IMR-90 (cell line): ENCODE data around the gene SH3GL2. TPM values are rescaled to one million over a fixed set of nuclear protein-coding genes. Genes with fewer than 3 reads are reported as not detected.

Experiments
- ATAC-seq: fragments of 200-7000 bp; cut with Tn5 transposase; 2 replicates; pipeline ENCODE4 v1.9.1; 2020; ENCODE audit warnings: low read depth, mild to moderate bottlenecking, moderate library complexity
- BruUV-seq: library from RNA; stranded (reverse); fragments of 400-500 nt; replicated peaks from 2 replicates; lab custom pipeline; 2021; lab: Mats Ljungman, UMichigan
- CTCF ChIA-PET: fragments of 300-600 bp; formaldehyde crosslinking; extraction: SDS; loops from one replicate; lab custom pipeline; 2021; ENCODE audit warnings: antibody characterized with exemption; lab: Yijun Ruan, JAX
- POLR2A ChIA-PET: fragments of 300-600 bp; sonication (Branson Sonifier 250); formaldehyde crosslinking; loops from one replicate; lab custom pipeline; 2022; ENCODE audit warnings: antibody characterized with exemption; ENCODE audit not compliant: unreplicated experiment; lab: Charles Lee
- DNase-seq: peaks from one replicate; pipeline ENCODE4 v3.0.0; 2013
- H2AFZ ChIP-seq: replicated peaks from 2 replicates; pipeline ENCODE3; 2013; ENCODE audit warnings: low read length, mild to moderate bottlenecking; ENCODE audit not compliant: poor library complexity
- H2AK5ac ChIP-seq: 2 replicates; pipeline ENCODE4 v1.6.1; 2013; ENCODE audit warnings: low read depth, low read length, inconsistent platforms
- H2AK9ac ChIP-seq: replicated peaks from 2 replicates; pipeline ENCODE3; 2013; ENCODE audit warnings: mild to moderate bottlenecking, low read depth, low read length, moderate library complexity; ENCODE audit not compliant: poor library complexity
- H2BK120ac ChIP-seq: 2 replicates; pipeline ENCODE4 v1.6.1; 2013; ENCODE audit warnings: low read depth, low read length, inconsistent platforms
- H2BK15ac ChIP-seq: 3 replicates; pipeline ENCODE4 v1.6.1; 2013; ENCODE audit warnings: low read depth, low read length, inconsistent platforms
- H2BK20ac ChIP-seq: 2 replicates; pipeline ENCODE4 v1.6.1; 2013; ENCODE audit warnings: low read depth, mild to moderate bottlenecking, inconsistent platforms, low read length, moderate library complexity
- H2BK5ac ChIP-seq: 2 replicates; pipeline ENCODE4 v1.6.1; 2013; ENCODE audit warnings: mild to moderate bottlenecking, low read depth, low read length, inconsistent platforms; ENCODE audit not compliant: poor library complexity, severe bottlenecking
- H3K14ac ChIP-seq: replicated peaks from 2 replicates; pipeline ENCODE4 v1.6.1; 2013; ENCODE audit warnings: low read depth, low read length, inconsistent platforms
- H3K18ac ChIP-seq: 2 replicates; pipeline ENCODE4 v1.6.1; 2013; ENCODE audit warnings: low read depth, low read length, control low read depth
- H3K23ac ChIP-seq: 2 replicates; pipeline ENCODE4 v1.6.1; 2013; ENCODE audit warnings: low read depth, low read length, inconsistent platforms
- H3K27ac ChIP-seq: 2 replicates; pipeline ENCODE4 v1.5.1; 2013; ENCODE audit warnings: mild to moderate bottlenecking, control low read depth, low read length; ENCODE audit not compliant: insufficient read depth
- H3K27me3 ChIP-seq: 2 replicates; pipeline ENCODE4 v1.6.1; 2013; ENCODE audit warnings: low read length; ENCODE audit not compliant: control insufficient read depth, insufficient read depth
- H3K36me3 ChIP-seq: 2 replicates; pipeline ENCODE4 v1.6.1; 2013; ENCODE audit warnings: low read length, mixed read lengths; ENCODE audit not compliant: control insufficient read depth, insufficient read depth
- H3K4ac ChIP-seq: 2 replicates; pipeline ENCODE4 v1.6.1; 2013; ENCODE audit warnings: low read depth, low read length, inconsistent platforms
- H3K4me1 ChIP-seq: 2 replicates; pipeline ENCODE4 v1.6.1; 2013; ENCODE audit warnings: low read length, mixed read lengths; ENCODE audit not compliant: control insufficient read depth, insufficient read depth
- H3K4me2 ChIP-seq: 2 replicates; pipeline ENCODE4 v1.6.1; 2013; ENCODE audit warnings: low read depth, mild to moderate bottlenecking, control low read depth, low read length, moderate library complexity
- H3K4me3 ChIP-seq: 2 replicates; pipeline ENCODE4 v1.5.1; 2013; ENCODE audit warnings: low read depth, mild to moderate bottlenecking, control low read depth, low read length, moderate library complexity; ENCODE audit not compliant: insufficient read depth
- H3K56ac ChIP-seq: 2 replicates; pipeline ENCODE4 v1.6.1; 2013; ENCODE audit warnings: low read length, inconsistent platforms; ENCODE audit not compliant: insufficient read depth; ENCODE audit errors: extremely low read depth
- H3K79me1 ChIP-seq, 2 experiments: 2 replicates each; pipeline ENCODE4 v1.6.1; 2013; ENCODE audit warnings: low read length in 2 of 2, inconsistent platforms in 1 of 2, low read depth in 1 of 2
- H3K9ac ChIP-seq: 2 replicates; pipeline ENCODE4 v1.6.1; 2013; ENCODE audit warnings: low read depth, low read length, control low read depth
- H3K9me1 ChIP-seq: 2 replicates; pipeline ENCODE4 v1.6.1; 2013; ENCODE audit warnings: low read length, inconsistent platforms; ENCODE audit not compliant: insufficient read depth
- H3K9me3 ChIP-seq: 2 replicates; pipeline ENCODE4 v1.6.1; 2013; ENCODE audit warnings: low read length; ENCODE audit not compliant: control insufficient read depth, insufficient read depth
- H4K20me1 ChIP-seq: 2 replicates; pipeline ENCODE4 v1.6.1; 2013; ENCODE audit warnings: low read length, inconsistent platforms; ENCODE audit not compliant: insufficient read depth
- H4K5ac ChIP-seq: 2 replicates; pipeline ENCODE4 v1.6.1; 2013; ENCODE audit warnings: mild to moderate bottlenecking, low read depth, low read length, control low read depth
- H4K8ac ChIP-seq, 2 experiments: 2 replicates each; pipeline ENCODE4 v1.6.1; 2013; ENCODE audit warnings: low read depth in 2 of 2, low read length in 2 of 2, control low read depth in 1 of 2, inconsistent platforms in 1 of 2
- H4K91ac ChIP-seq: 2 replicates; pipeline ENCODE4 v1.6.1; 2013; ENCODE audit warnings: low read depth, low read length, inconsistent platforms; ENCODE audit not compliant: insufficient read depth
- BHLHE40 ChIP-seq: fragments of 150-350 bp; IDR thresholded peaks from 2 replicates; pipeline ENCODE4 v1.6.1; 2016; ENCODE audit warnings: mild to moderate bottlenecking, low read depth, low read length
- CEBPB ChIP-seq: IDR thresholded peaks from 2 replicates; pipeline ENCODE4 v1.6.1; 2012; ENCODE audit warnings: low read depth, low read length, improper control_type of control experiment
- CHD1 ChIP-seq: IDR thresholded peaks from 2 replicates; pipeline ENCODE4 v1.6.1; 2012; ENCODE audit warnings: low read depth, low read length, improper control_type of control experiment
- CTCF ChIP-seq: conservative IDR thresholded peaks from 2 replicates; pipeline ENCODE4 v1.5.1; 2012; ENCODE audit warnings: mild to moderate bottlenecking, low read depth, low read length, improper control_type of control experiment
- MAFK ChIP-seq: IDR thresholded peaks from 2 replicates; pipeline ENCODE4 v1.6.1; 2012; ENCODE audit warnings: low read depth, low read length, improper control_type of control experiment
- MAZ ChIP-seq: IDR thresholded peaks from 2 replicates; pipeline ENCODE4 v1.6.1; 2012; ENCODE audit warnings: low read depth, mild to moderate bottlenecking, low read length, improper control_type of control experiment, moderate library complexity, borderline replicate concordance
- NFE2L2 ChIP-seq: fragments of 150-350 bp; IDR thresholded peaks from 2 replicates; pipeline ENCODE4 v1.6.1; 2016; ENCODE audit warnings: low read depth, mild to moderate bottlenecking, low read length
- POLR2A ChIP-seq: IDR thresholded peaks from 2 replicates; pipeline ENCODE4 v1.6.1; 2012; ENCODE audit warnings: mild to moderate bottlenecking, low read depth, low read length
- RAD21 ChIP-seq: IDR thresholded peaks from 2 replicates; pipeline ENCODE4 v1.6.1; 2012; ENCODE audit warnings: low read length, improper control_type of control experiment
- RCOR1 ChIP-seq: IDR thresholded peaks from 2 replicates; pipeline ENCODE4 v1.6.1; 2012; ENCODE audit warnings: mild to moderate bottlenecking, low read length, improper control_type of control experiment; ENCODE audit not compliant: insufficient replicate concordance
- SMC3 ChIP-seq: fragments of 150-350 bp; IDR thresholded peaks from 2 replicates; pipeline ENCODE4 v1.6.1; 2016; ENCODE audit warnings: low read depth, mild to moderate bottlenecking, antibody characterized with exemption, low read length, moderate library complexity
- USF2 ChIP-seq: fragments of 150-350 bp; IDR thresholded peaks from 2 replicates; pipeline ENCODE4 v1.6.1; 2017; ENCODE audit warnings: mild to moderate bottlenecking, antibody characterized with exemption, low read length, low read depth
- WGBS, 2 experiments: methylation state at CpG; one replicate each; pipeline versions ENCODE4 v1.1.5 to v1.1.7; 2013; ENCODE audit warnings: missing lambda C conversion rate in 2 of 2; ENCODE audit not compliant: insufficient read length in 1 of 2; ENCODE audit errors: extremely low coverage in 2 of 2; 5-methylcytosine and 5-hydroxymethylcytosine counted together
- dilution Hi-C: fragments of 300-500 bp; cut with HindIII; formaldehyde crosslinking; loops from one replicate; pipeline ENCODE4 v1.14.3; 2018; ENCODE audit warnings: low sequenced_read_pairs; ENCODE audit not compliant: unreplicated experiment
- in situ Hi-C: fragments of 300-500 bp; cut with MboI; formaldehyde crosslinking; loops from 3 replicates; pipeline ENCODE4 v1.14.3; 2019; ENCODE audit warnings: low sequenced_read_pairs, inconsistent platforms, mixed read lengths
- intact Hi-C: fragments of 100-400 bp; cut with micrococcal nuclease; formaldehyde crosslinking; loops from 2 replicates; pipeline ENCODE4 v1.10.0; 2022
- polyA plus RNA-seq, 3 experiments: library from polyadenylated mRNA; depleted of rRNA; stranded (reverse); fragments of >200 nt; gene quantifications; 2 replicates each; pipeline ENCODE4 v1.2.3, GENCODE V29; 2012; ENCODE audit warnings: low replicate concordance in 1 of 3
- total RNA-seq: library from RNA; depleted of rRNA; stranded (reverse); fragments of >200 nt; gene quantifications from 2 replicates; pipeline ENCODE4 v1.2.3, GENCODE V29; 2012
- TF ChIP-seq, protein P1 (sequence below): fragments of 150-350 bp; IDR thresholded peaks from 2 replicates; pipeline ENCODE4 v1.6.1; 2016; ENCODE audit warnings: low read depth, mild to moderate bottlenecking, low read length, moderate library complexity, borderline replicate concordance

SH3GL2 gene
- total and polyA plus RNA-seq, 2 of the 4 experiments (the other 2 are of a cell fraction): under 0.01 to 0.05 TPM

GRCh38 chr9:17824616-17825264 lies 245.9 kb downstream of the SH3GL2 start:
- ATAC-seq (no peak), DNase-seq (no peak)
- Histone ChIP-seq H3K36me3 (no peaks in the 10 kb centered on the region), H4K8ac (no peak overlapping the region), H2AK5ac (no peak overlapping the region), H2BK20ac (no peak overlapping the region), H4K5ac (no peak overlapping the region), H3K9me3 (no peaks in the 10 kb centered on the region), H2BK15ac (no peak overlapping the region), H3K9me1 (no peaks in the 10 kb centered on the region), H2BK120ac (no peak overlapping the region), H3K18ac (no peak overlapping the region), H4K91ac (no peak overlapping the region), H3K27me3 (no peaks in the 10 kb centered on the region), H3K27ac (no peak overlapping the region), H3K4me1 (no peaks in the 10 kb centered on the region), H2BK5ac (no peak overlapping the region), H3K23ac (no peak overlapping the region), H3K4me3 (no peak overlapping the region), H3K14ac (no peak overlapping the region), H2AK9ac (no peak overlapping the region), H3K4me2 (no peak overlapping the region), H3K4ac (no peak overlapping the region), H4K20me1 (no peaks in the 10 kb centered on the region), H3K56ac (no peak overlapping the region), H2AFZ (no peak overlapping the region), H3K79me1 (no peaks in the 10 kb centered on the region), H3K9ac (no peak overlapping the region)
- ChIA-PET POLR2A (no interaction called here), CTCF (no interaction called here)
- no CpG with 5 or more reads among the region's 1 CpG for WGBS, 2 experiments
- dilution Hi-C loops (no loop called here), in situ Hi-C loops (loop anchor here (25.0 kb wide), 1 partner anchor 613 kb away; no protein-coding TSS in a partner anchor), intact Hi-C loops (no loop called here)
- TF ChIP-seq SMC3 (no peak), CHD1 (no peak), RCOR1 (no peak), POLR2A (no peak), CEBPB (no peak), CTCF (no peak), MAFK (no peak), MAZ (no peak), RAD21 (no peak), BHLHE40 (no peak), NFE2L2 (no peak), USF2 (no peak)
- TF ChIP-seq, protein P1, sequence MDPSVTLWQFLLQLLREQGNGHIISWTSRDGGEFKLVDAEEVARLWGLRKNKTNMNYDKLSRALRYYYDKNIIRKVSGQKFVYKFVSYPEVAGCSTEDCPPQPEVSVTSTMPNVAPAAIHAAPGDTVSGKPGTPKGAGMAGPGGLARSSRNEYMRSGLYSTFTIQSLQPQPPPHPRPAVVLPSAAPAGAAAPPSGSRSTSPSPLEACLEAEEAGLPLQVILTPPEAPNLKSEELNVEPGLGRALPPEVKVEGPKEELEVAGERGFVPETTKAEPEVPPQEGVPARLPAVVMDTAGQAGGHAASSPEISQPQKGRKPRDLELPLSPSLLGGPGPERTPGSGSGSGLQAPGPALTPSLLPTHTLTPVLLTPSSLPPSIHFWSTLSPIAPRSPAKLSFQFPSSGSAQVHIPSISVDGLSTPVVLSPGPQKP: no peak
- no TSS peak for BruUV-seq
